ENCODE data around the gene IRX2.
A peak's percentile ranks its signal among the peaks of the same experiment; 100 is the strongest.

Gene IRX2

GRCh38 chr5:2740051-2740875 lies 11.2 kb downstream of the IRX2 start:
- DNase-seq = no peak

- DNase-seq = no peak
These were observed 12.0 kb downstream of the IRX2 start for GRCh38 chr5:2739360-2740050.

GRCh38 chr5:2738700-2739359 lies 12.6 kb downstream of the IRX2 start:
- DNase-seq = no peak

GRCh38 chr5:2738156-2738699 lies 13.2 kb downstream of the IRX2 start:
- no peak for DNase-seq

GRCh38 chr5:2737273-2738155 lies 14.0 kb downstream of the IRX2 start:
- no peak for DNase-seq

GRCh38 chr5:2736872-2737271 lies 14.6 kb downstream of the IRX2 start:
- DNase-seq = no peak

- no peak for DNase-seq
These were observed 15.5 kb downstream of the IRX2 start for GRCh38 chr5:2735996-2736395.

GRCh38 chr5:2732850-2733249 lies 18.6 kb downstream of the IRX2 start:
- DNase-seq = peak; percentile 98

GRCh38 chr5:2732004-2732403 lies 19.5 kb downstream of the IRX2 start:
- no peak for DNase-seq

- DNase-seq = no peak
These were observed 22.3 kb downstream of the IRX2 start for GRCh38 chr5:2729189-2729588.

GRCh38 chr5:2727550-2727949 lies 23.9 kb downstream of the IRX2 start:
- no peak for DNase-seq

GRCh38 chr5:2725980-2726765 lies 25.3 kb downstream of the IRX2 start:
- DNase-seq = no peak

GRCh38 chr5:2724831-2725230 lies 26.6 kb downstream of the IRX2 start:
- DNase-seq = no peak

GRCh38 chr5:2724031-2724581 lies 27.4 kb downstream of the IRX2 start:
- DNase-seq = no peak

GRCh38 chr5:2722901-2723300 lies 28.6 kb downstream of the IRX2 start:
- no peak for DNase-seq

GRCh38 chr5:2721385-2722138 lies 29.9 kb downstream of the IRX2 start:
- no peak for DNase-seq

GRCh38 chr5:2719332-2719731 lies 32.1 kb downstream of the IRX2 start:
- DNase-seq = no peak

- DNase-seq = no peak
These were observed 33.4 kb downstream of the IRX2 start for GRCh38 chr5:2718115-2718514.

- no peak for DNase-seq
These were observed 35.6 kb downstream of the IRX2 start for GRCh38 chr5:2715856-2716255.

- no peak for DNase-seq
These were observed 36.7 kb downstream of the IRX2 start for GRCh38 chr5:2714805-2715204.

GRCh38 chr5:2714026-2714425 lies 37.5 kb downstream of the IRX2 start:
- DNase-seq = no peak
